Astrocyte (in vitro differentiated cells and primary cell): ENCODE results near the gene KNSTRN.

ENCODE experiments used
- CTCF ChIP-seq: IDR thresholded peaks from 2 replicates; pipeline ENCODE4 v1.5.1; 2011; ENCODE audit warnings: low read depth, mild to moderate bottlenecking, inconsistent platforms, low read length, moderate library complexity; ENCODE audit not compliant: insufficient read depth
- EZH2 ChIP-seq: IDR thresholded peaks from 2 replicates; pipeline ENCODE4 v1.6.1; 2012; ENCODE audit warnings: mild to moderate bottlenecking, low read length, inconsistent platforms; ENCODE audit not compliant: insufficient read depth

GRCh38 chr15:40398413-40398873 lies 15.9 kb downstream of the KNSTRN start:
- TF ChIP-seq CTCF: no peak
- no peak for TF ChIP-seq EZH2
